ENCODE results near the gene ARHGEF39.

ARHGEF39 gene

GRCh38 chr9:35675204-35675603 lies 10.2 kb upstream of the ARHGEF39 start:
- no peak for DNase-seq (ENCODE audit: low read depth in 2 of 2)

GRCh38 chr9:35674025-35674361 lies 9.0 kb upstream of the ARHGEF39 start:
- no peak for DNase-seq (ENCODE audit: low read depth in 2 of 2)

- DNase-seq (ENCODE audit: low read depth in 2 of 2), result no peak
These were observed 8.4 kb upstream of the ARHGEF39 start, which contains the start of gene CA9 for GRCh38 chr9:35673132-35674024. Gene CA9, plus strand, starts transcription at chr9:35673928. Its CDS starts 32 bp downstream, at chr9:35673960.

GRCh38 chr9:35669331-35670145 lies 4.5 kb upstream of the ARHGEF39 start:
- no peak for DNase-seq (ENCODE audit: low read depth in 2 of 2)

- DNase-seq (ENCODE audit: low read depth in 2 of 2), result no peak
These were observed 2.9 kb upstream of the ARHGEF39 start for GRCh38 chr9:35667939-35668338.

- no peak for DNase-seq (ENCODE audit: low read depth in 2 of 2)
These were observed 1.6 kb upstream of the ARHGEF39 start for GRCh38 chr9:35666549-35666948.

- DNase-seq (ENCODE audit: low read depth in 2 of 2), result no peak
These were observed 1.1 kb upstream of the ARHGEF39 start for GRCh38 chr9:35666045-35666444.

GRCh38 chr9:35665471-35665818 lies 450 bp upstream of the ARHGEF39 start:
- no peak for DNase-seq (ENCODE audit: low read depth in 2 of 2)

- no peak for DNase-seq (ENCODE audit: low read depth in 2 of 2)
These were observed 2.6 kb downstream of the ARHGEF39 start for GRCh38 chr9:35662437-35662836.

GRCh38 chr9:35661756-35662350 lies 3.1 kb downstream of the ARHGEF39 start:
- DNase-seq (ENCODE audit: low read depth in 2 of 2), result no peak

GRCh38 chr9:35660966-35661415 lies 4.0 kb downstream of the ARHGEF39 start:
- DNase-seq (ENCODE audit: low read depth in 2 of 2), result no peak

GRCh38 chr9:35659340-35659739 lies 5.7 kb downstream of the ARHGEF39 start:
- DNase-seq (ENCODE audit: low read depth in 2 of 2), result no peak

GRCh38 chr9:35658968-35659220 lies 6.1 kb downstream of the ARHGEF39 start:
- DNase-seq (ENCODE audit: low read depth in 2 of 2), result no peak

- DNase-seq (ENCODE audit: low read depth in 2 of 2), result peak; percentile 60 to 63
These were observed 6.6 kb downstream of the ARHGEF39 start, which contains the start of gene CCDC107 for GRCh38 chr9:35658137-35658967. Gene CCDC107, plus strand, starts transcription at chr9:35658292. Its CDS starts 88 bp downstream, at chr9:35658380.

GRCh38 chr9:35657546-35658136 lies 7.4 kb downstream of the ARHGEF39 start, which contains the start of gene RMRP:
Gene RMRP, minus strand, starts transcription at chr9:35658019.
- DNase-seq (ENCODE audit: low read depth in 2 of 2), result peak; percentile 83 to 92

- DNase-seq (ENCODE audit: low read depth in 2 of 2), result no peak
These were observed 8.0 kb downstream of the ARHGEF39 start for GRCh38 chr9:35656831-35657545.

- DNase-seq (ENCODE audit: low read depth in 2 of 2), result no peak
These were observed 8.6 kb downstream of the ARHGEF39 start for GRCh38 chr9:35656348-35656747.

GRCh38 chr9:35653611-35654010 lies 11.4 kb downstream of the ARHGEF39 start:
- DNase-seq (ENCODE audit: low read depth in 2 of 2), result no peak

- DNase-seq (ENCODE audit: low read depth in 2 of 2), result no peak
These were observed 12.2 kb downstream of the ARHGEF39 start for GRCh38 chr9:35652829-35653209.

All from activated CD8-positive, alpha-beta memory T cell treated with anti-CD3 and anti-CD28 coated beads for 4 hours (primary cell).